ENCODE measurements around the gene EXOC7. TPM values are rescaled to one million over a fixed set of nuclear protein-coding genes. Genes with fewer than 3 reads are reported as not detected.

The EXOC7 gene
- polyA plus RNA-seq, 3 donors, result 30.7 to 86.5 (median 42.4) TPM

GRCh38 chr17:76085731-76086366 lies 17.7 kb downstream of the EXOC7 start:
- Mint-ChIP-seq H3K27ac (no peak overlapping the region), H3K4me3 (no peak overlapping the region), H3K4me1 (no peaks in the 10 kb centered on the region), H3K27me3 (ENCODE audit: low read depth in 3 of 3) (peaks cover 2 to 3% (median 3%) of the 10 kb centered on the region in 3 donors), H3K9me3 (no peaks in the 10 kb centered on the region), H3K36me3 (peaks cover 78 to 87% of the 10 kb centered on the region in 2 donors)
- 96% methylated on average over 10 of the region's 13 CpGs for WGBS (ENCODE audit: insufficient coverage)
- Histone ChIP-seq H3K9ac (ENCODE audit: insufficient read depth, low read length, poor library complexity, severe bottlenecking) (no peak overlapping the region), H3K79me2 (ENCODE audit: insufficient read depth, low read length) (no peaks in the 10 kb centered on the region), H3K27ac (ENCODE audit: low read depth in 1 of 2, low read length in 2 of 2) (no peak overlapping the region), H2AFZ (ENCODE audit: insufficient read depth, low read depth, low read length, poor library complexity, severe bottlenecking) (no peak overlapping the region), H3K36me3 (replicated peaks in 1 of 2; ENCODE audit: control insufficient read depth in 1 of 2, insufficient read depth in 2 of 2, low read length in 2 of 2) (peaks cover 84 to 90% of the 10 kb centered on the region in 2 donors), H3K27me3 (ENCODE audit: control insufficient read depth in 2 of 2, insufficient read depth in 2 of 2, low read length in 2 of 2) (peaks cover 0 to under 1% of the 10 kb centered on the region in 2 donors), H3K9me3 (replicated peaks in 1 of 2; ENCODE audit: control insufficient read depth in 1 of 2, insufficient read depth in 1 of 2, low read length in 2 of 2) (no peaks in the 10 kb centered on the region), H3K4me3 (replicated peaks in 1 of 3; ENCODE audit: low read depth in 2 of 3, low read length in 3 of 3) (no peak overlapping the region), H3K4me2 (replicated peaks; ENCODE audit: extremely low read depth, low read length, poor library complexity, severe bottlenecking) (no peak overlapping the region), H4K20me1 (ENCODE audit: insufficient read depth, low read length) (no peaks in the 10 kb centered on the region), H3K4me1 (ENCODE audit: control insufficient read depth in 1 of 2, insufficient read depth in 2 of 2, low read length in 2 of 2) (no peaks in the 10 kb centered on the region)
- no peak for DNase-seq
- no peak for TF ChIP-seq CTCF (IDR thresholded peaks at IDR 0.05)
- intact Hi-C loops (cut with micrococcal nuclease), result no loop called here

GRCh38 chr17:76085066-76085730 lies 18.4 kb downstream of the EXOC7 start:
- Histone ChIP-seq H3K9me3 (replicated peaks in 1 of 2; ENCODE audit: control insufficient read depth in 1 of 2, insufficient read depth in 1 of 2, low read length in 2 of 2) (no peaks in the 10 kb centered on the region), H3K9ac (ENCODE audit: insufficient read depth, low read length, poor library complexity, severe bottlenecking) (no peak overlapping the region), H3K79me2 (ENCODE audit: insufficient read depth, low read length) (no peaks in the 10 kb centered on the region), H3K4me1 (ENCODE audit: control insufficient read depth in 1 of 2, insufficient read depth in 2 of 2, low read length in 2 of 2) (no peaks in the 10 kb centered on the region), H3K36me3 (replicated peaks in 1 of 2; ENCODE audit: control insufficient read depth in 1 of 2, insufficient read depth in 2 of 2, low read length in 2 of 2) (peaks cover 77 to 84% of the 10 kb centered on the region in 2 donors), H2AFZ (ENCODE audit: insufficient read depth, low read depth, low read length, poor library complexity, severe bottlenecking) (no peak overlapping the region), H3K4me3 (replicated peaks in 1 of 3; ENCODE audit: low read depth in 2 of 3, low read length in 3 of 3) (no peak overlapping the region), H3K27me3 (ENCODE audit: control insufficient read depth in 2 of 2, insufficient read depth in 2 of 2, low read length in 2 of 2) (peaks cover 0 to 7% of the 10 kb centered on the region in 2 donors), H4K20me1 (ENCODE audit: insufficient read depth, low read length) (no peaks in the 10 kb centered on the region), H3K4me2 (replicated peaks; ENCODE audit: extremely low read depth, low read length, poor library complexity, severe bottlenecking) (no peak overlapping the region), H3K27ac (ENCODE audit: low read depth in 1 of 2, low read length in 2 of 2) (no peak overlapping the region)
- no peak for DNase-seq
- Mint-ChIP-seq H3K4me1 (no peaks in the 10 kb centered on the region), H3K36me3 (peaks cover 72 to 81% of the 10 kb centered on the region in 2 donors), H3K27ac (no peak overlapping the region), H3K9me3 (no peaks in the 10 kb centered on the region), H3K27me3 (ENCODE audit: low read depth in 3 of 3) (peaks cover 8 to 9% (median 8%) of the 10 kb centered on the region in 3 donors), H3K4me3 (no peak overlapping the region)
- intact Hi-C loops (cut with micrococcal nuclease), result no loop called here
- no peak for TF ChIP-seq CTCF (IDR thresholded peaks at IDR 0.05)
- WGBS (ENCODE audit: insufficient coverage), result 86% methylated on average over 6 of the region's 17 CpGs
